ENCODE data around the gene COL15A1.

COL15A1 gene

DNA sequence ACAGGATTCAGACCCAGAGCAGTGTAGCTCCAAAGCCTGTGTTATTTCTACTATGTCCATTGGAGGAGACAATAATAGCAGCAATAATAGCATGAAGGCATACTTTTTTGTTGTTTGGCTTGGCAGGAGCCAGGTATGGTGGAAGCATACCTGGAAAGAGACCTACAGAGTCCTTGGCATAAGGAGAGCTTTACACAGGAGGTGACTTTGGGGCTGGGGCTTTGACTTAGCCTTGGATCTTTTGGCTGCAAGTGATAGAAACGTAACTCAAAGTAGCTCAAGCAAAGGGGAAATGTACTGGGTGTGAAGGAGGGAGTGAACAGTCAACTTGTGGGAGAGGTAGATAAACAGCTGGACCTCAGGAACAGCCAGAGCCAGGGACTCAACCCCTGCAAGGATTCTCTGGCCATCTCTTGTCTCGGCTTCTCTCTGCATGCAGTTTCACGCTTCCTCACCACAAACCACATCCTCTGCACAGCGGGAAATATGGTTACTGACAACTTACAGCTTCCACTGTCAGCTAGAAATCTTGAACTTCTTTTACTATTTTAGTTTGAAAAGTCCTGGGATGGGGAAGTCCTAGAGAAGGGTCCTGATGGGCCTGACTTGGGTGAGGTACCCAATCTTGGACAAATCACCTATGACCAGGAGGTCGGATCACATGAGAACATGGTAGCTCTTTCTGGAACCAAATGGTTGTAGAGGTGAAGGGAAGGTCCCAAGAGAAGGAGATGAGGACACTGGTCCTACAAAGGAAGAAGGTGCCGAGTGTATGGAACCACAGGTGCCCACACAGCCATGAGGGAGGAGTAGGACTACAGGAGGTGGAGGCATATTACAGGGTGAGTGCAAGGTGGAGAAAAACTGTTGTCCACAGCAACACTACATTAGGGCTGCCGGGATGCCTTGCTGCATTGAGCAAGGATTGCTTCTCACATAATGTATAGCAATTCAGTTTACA lies 114.2 kb downstream of the COL15A1 start:
- peak; percentile 62 for DNase-seq (ENCODE audit: low spot score)
- TF ChIP-seq, protein P1, sequence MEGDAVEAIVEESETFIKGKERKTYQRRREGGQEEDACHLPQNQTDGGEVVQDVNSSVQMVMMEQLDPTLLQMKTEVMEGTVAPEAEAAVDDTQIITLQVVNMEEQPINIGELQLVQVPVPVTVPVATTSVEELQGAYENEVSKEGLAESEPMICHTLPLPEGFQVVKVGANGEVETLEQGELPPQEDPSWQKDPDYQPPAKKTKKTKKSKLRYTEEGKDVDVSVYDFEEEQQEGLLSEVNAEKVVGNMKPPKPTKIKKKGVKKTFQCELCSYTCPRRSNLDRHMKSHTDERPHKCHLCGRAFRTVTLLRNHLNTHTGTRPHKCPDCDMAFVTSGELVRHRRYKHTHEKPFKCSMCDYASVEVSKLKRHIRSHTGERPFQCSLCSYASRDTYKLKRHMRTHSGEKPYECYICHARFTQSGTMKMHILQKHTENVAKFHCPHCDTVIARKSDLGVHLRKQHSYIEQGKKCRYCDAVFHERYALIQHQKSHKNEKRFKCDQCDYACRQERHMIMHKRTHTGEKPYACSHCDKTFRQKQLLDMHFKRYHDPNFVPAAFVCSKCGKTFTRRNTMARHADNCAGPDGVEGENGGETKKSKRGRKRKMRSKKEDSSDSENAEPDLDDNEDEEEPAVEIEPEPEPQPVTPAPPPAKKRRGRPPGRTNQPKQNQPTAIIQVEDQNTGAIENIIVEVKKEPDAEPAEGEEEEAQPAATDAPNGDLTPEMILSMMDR (IDR thresholded peaks at IDR 0.05; ENCODE audit: borderline replicate concordance, control extremely low read depth, extremely low read depth, insufficient read depth, missing control alignments): no peak
- in situ Hi-C loops (cut with MboI; ENCODE audit: low sequenced_read_pairs, unreplicated experiment): no loop called here

GRCh38 chr9:99058964-99059921 lies 115.5 kb downstream of the COL15A1 start:
- DNase-seq (ENCODE audit: low spot score): peak; percentile 64
- TF ChIP-seq, protein P1 (IDR thresholded peaks at IDR 0.05; ENCODE audit: borderline replicate concordance, control extremely low read depth, extremely low read depth, insufficient read depth, missing control alignments): no peak
- in situ Hi-C loops (cut with MboI; ENCODE audit: low sequenced_read_pairs, unreplicated experiment): no loop called here

- in situ Hi-C loops (cut with MboI; ENCODE audit: low sequenced_read_pairs, unreplicated experiment): no loop called here
- DNase-seq (ENCODE audit: low spot score): no peak
- TF ChIP-seq, protein P1 (IDR thresholded peaks at IDR 0.05; ENCODE audit: borderline replicate concordance, control extremely low read depth, extremely low read depth, insufficient read depth, missing control alignments): no peak
Measured at GRCh38 chr9:99060621-99061020, 116.9 kb downstream of the COL15A1 start.

DNA sequence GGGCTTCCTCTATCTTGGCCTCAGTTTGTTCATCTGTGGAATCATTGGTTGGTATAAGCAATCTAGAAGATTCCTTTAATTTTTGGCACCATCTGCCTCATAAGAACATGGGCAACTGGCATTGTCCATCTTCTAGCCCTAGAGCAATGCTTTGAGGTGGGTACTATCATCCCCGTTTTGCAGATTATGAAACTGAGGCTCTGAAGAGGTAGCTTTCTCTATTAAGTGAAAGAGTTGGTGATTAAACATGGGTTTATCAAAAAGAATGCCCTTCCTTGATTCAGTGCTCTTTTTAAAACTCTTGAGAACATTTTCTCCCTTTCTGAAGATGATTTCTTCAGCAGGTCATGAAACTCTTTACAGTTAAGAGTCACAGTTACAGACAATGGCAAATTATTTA lies 118.8 kb downstream of the COL15A1 start:
- in situ Hi-C loops (cut with MboI; ENCODE audit: low sequenced_read_pairs, unreplicated experiment): no loop called here
- DNase-seq (ENCODE audit: low spot score): no peak

GRCh38 chr9:99063522-99063921 lies 119.8 kb downstream of the COL15A1 start:
- TF ChIP-seq, protein P1 (IDR thresholded peaks at IDR 0.05; ENCODE audit: borderline replicate concordance, control extremely low read depth, extremely low read depth, insufficient read depth, missing control alignments): no peak
- in situ Hi-C loops (cut with MboI; ENCODE audit: low sequenced_read_pairs, unreplicated experiment): no loop called here
- no peak for DNase-seq (ENCODE audit: low spot score)

More for the DNA sequence above, 118.8 kb downstream of the COL15A1 start:
- TF ChIP-seq, protein P1 (IDR thresholded peaks at IDR 0.05; ENCODE audit: borderline replicate concordance, control extremely low read depth, extremely low read depth, insufficient read depth, missing control alignments): no peak

DNA sequence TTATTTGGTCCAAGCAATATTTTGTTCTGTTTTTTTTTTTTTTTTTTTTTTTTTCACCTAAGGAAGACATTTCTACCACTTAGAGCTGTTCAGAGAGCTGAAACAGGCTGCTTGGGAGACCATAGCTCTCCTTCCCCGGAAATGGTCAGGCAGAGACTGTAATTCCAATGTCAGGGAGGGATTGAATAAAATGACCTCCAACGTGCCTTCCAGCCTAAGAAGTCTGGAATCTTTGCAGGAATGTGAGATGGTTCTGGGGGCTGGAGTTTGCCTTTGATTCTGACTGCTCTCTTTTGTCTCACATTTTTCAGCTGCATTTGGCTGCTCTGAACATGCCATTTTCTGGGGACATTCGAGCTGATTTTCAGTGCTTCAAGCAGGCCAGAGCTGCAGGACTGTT lies 122.9 kb downstream of the COL15A1 start:
- TF ChIP-seq, protein P1 (IDR thresholded peaks at IDR 0.05; ENCODE audit: borderline replicate concordance, control extremely low read depth, extremely low read depth, insufficient read depth, missing control alignments): no peak
- in situ Hi-C loops (cut with MboI; ENCODE audit: low sequenced_read_pairs, unreplicated experiment): no loop called here
- DNase-seq (ENCODE audit: low spot score): no peak

Measured in GM13976 (cell line).